Measurements from ENCODE around the gene GPC5.

DNA sequence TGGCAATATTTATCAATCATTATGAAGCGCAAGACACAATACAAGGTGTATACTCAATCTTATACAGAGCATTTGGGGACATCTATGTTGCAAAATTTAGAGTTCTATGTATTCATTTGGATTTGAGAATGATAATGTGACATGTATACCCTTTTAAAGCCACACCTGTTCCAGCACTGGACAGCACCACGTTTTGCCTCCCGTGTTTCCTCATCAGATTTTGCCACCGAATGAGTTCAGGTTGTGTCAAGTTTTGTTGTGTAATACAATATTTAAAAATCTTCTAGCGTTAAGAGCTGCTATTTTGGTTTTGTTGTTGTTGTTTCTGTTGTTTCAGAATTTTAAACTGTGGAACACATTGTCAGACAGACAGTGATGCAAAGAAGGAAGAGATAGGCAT is 1259.9 kb downstream of the GPC5 start:
- no peak for TF ChIP-seq TEAD4 (IDR thresholded peaks at IDR 0.05)
- TF ChIP-seq, protein P1, sequence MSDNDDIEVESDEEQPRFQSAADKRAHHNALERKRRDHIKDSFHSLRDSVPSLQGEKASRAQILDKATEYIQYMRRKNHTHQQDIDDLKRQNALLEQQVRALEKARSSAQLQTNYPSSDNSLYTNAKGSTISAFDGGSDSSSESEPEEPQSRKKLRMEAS (IDR thresholded peaks at IDR 0.05): no peak
- TF ChIP-seq CEBPB (IDR thresholded peaks at IDR 0.05): no peak
- no peak for TF ChIP-seq TAF1 (IDR thresholded peaks at IDR 0.05; ENCODE audit: low read depth)
- TF ChIP-seq TCF12 (IDR thresholded peaks at IDR 0.05; ENCODE audit: low read depth): no peak
- TF ChIP-seq RAD21 (IDR thresholded peaks at IDR 0.05; ENCODE audit: low read depth): no peak
- no peak for TF ChIP-seq ZBTB7A (IDR thresholded peaks at IDR 0.05; ENCODE audit: low read depth)
- TF ChIP-seq REST (IDR thresholded peaks at IDR 0.05; ENCODE audit: low read depth): peak; percentile 70
- no peak for TF ChIP-seq EP300 (IDR thresholded peaks at IDR 0.05; ENCODE audit: borderline replicate concordance)
- TF ChIP-seq, protein P2, sequence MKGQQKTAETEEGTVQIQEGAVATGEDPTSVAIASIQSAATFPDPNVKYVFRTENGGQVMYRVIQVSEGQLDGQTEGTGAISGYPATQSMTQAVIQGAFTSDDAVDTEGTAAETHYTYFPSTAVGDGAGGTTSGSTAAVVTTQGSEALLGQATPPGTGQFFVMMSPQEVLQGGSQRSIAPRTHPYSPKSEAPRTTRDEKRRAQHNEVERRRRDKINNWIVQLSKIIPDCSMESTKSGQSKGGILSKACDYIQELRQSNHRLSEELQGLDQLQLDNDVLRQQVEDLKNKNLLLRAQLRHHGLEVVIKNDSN (IDR thresholded peaks at IDR 0.05): no peak
